Keratinocyte (primary cell): ENCODE results near the gene SLC27A5. TPM values are rescaled to one million over a fixed set of nuclear protein-coding genes. Genes with fewer than 3 reads are reported as not detected.

Experiments
- DNase-seq: peaks from one replicate; pipeline ENCODE4 v3.0.0-alpha.2; 2011; ENCODE audit warnings: low read depth, missing footprints, low spot score
- FAIRE-seq: peaks from 2 replicates; lab custom pipeline; 2011; peaks lifted over from hg19 to GRCh38; lab: Jason Lieb, UNC
- H2AFZ ChIP-seq: 2 replicates; pipeline ENCODE4 v1.6.0; 2012; ENCODE audit warnings: low read length, control low read depth, inconsistent platforms; ENCODE audit not compliant: control insufficient read depth
- H3K27ac ChIP-seq: 2 replicates; pipeline ENCODE4 v1.5.1; 2011; ENCODE audit warnings: low read length; ENCODE audit not compliant: control insufficient read depth, insufficient read depth
- H3K27me3 ChIP-seq: 3 replicates; pipeline ENCODE4 v1.6.0; 2011; ENCODE audit warnings: low read length; ENCODE audit not compliant: control insufficient read depth, insufficient read depth; ENCODE audit errors: extremely low read depth
- H3K36me3 ChIP-seq, 2 experiments: 2 replicates in 1 of 2; 3 replicates in 1 of 2; pipeline ENCODE4 v1.5.1; 2011; ENCODE audit warnings: low read length in 2 of 2, mild to moderate bottlenecking in 1 of 2; ENCODE audit not compliant: control insufficient read depth in 2 of 2, insufficient read depth in 2 of 2; ENCODE audit errors: extremely low read depth in 1 of 2
- H3K4me1 ChIP-seq: 3 replicates; pipeline ENCODE4 v1.5.1; 2011; ENCODE audit warnings: low read length; ENCODE audit not compliant: control insufficient read depth, insufficient read depth; ENCODE audit errors: extremely low read depth
- H3K4me2 ChIP-seq: 3 replicates; pipeline ENCODE4 v1.6.0; 2011; ENCODE audit warnings: low read depth, low read length; ENCODE audit not compliant: control insufficient read depth, insufficient read depth; ENCODE audit errors: extremely low read depth
- H3K4me3 ChIP-seq, 3 experiments: fragments of 200-600 bp in 1 of 3; sonication (generic) in 1 of 3; 2 replicates in 2 of 3; 3 replicates in 1 of 3; pipeline ENCODE4 v1.5.1; 2011 to 2016; ENCODE audit warnings: low read length in 3 of 3, mild to moderate bottlenecking in 3 of 3, control low read depth in 2 of 3, inconsistent platforms in 1 of 3, low read depth in 1 of 3, mixed read lengths in 1 of 3, mixed run types in 1 of 3, moderate library complexity in 1 of 3; ENCODE audit not compliant: control insufficient read depth in 2 of 3, insufficient read depth in 2 of 3; ENCODE audit errors: extremely low read depth in 1 of 3
- H3K79me2 ChIP-seq: 2 replicates; pipeline ENCODE4 v1.6.0; 2012; ENCODE audit warnings: low read length; ENCODE audit not compliant: control insufficient read depth, insufficient read depth
- H3K9ac ChIP-seq: 3 replicates; pipeline ENCODE4 v1.6.0; 2011; ENCODE audit warnings: low read length; ENCODE audit not compliant: control insufficient read depth, insufficient read depth; ENCODE audit errors: extremely low read depth
- H3K9me1 ChIP-seq: 3 replicates; pipeline ENCODE4 v1.6.0; 2011; ENCODE audit warnings: low read length; ENCODE audit not compliant: control insufficient read depth, insufficient read depth; ENCODE audit errors: extremely low read depth
- H3K9me3 ChIP-seq: 2 replicates; pipeline ENCODE4 v1.5.1; 2012; ENCODE audit warnings: low read depth, low read length; ENCODE audit not compliant: control insufficient read depth
- H4K20me1 ChIP-seq: 3 replicates; pipeline ENCODE4 v1.6.0; 2011; ENCODE audit warnings: low read length; ENCODE audit not compliant: control insufficient read depth, insufficient read depth; ENCODE audit errors: extremely low read depth
- EZH2 ChIP-seq: IDR thresholded peaks from one replicate; pipeline ENCODE4 v1.6.1; 2012; ENCODE audit warnings: inconsistent platforms, mild to moderate bottlenecking, low read length, moderate library complexity
- dilution Hi-C: fragments of 300-500 bp; cut with MboI; formaldehyde crosslinking; loops from one replicate; pipeline ENCODE4 v1.7.0; 2020; ENCODE audit warnings: low sequenced_read_pairs; ENCODE audit not compliant: extremely low pct_ligation_motif_present
- polyA plus RNA-seq, 5 experiments: library from polyadenylated mRNA; depleted of rRNA in 3 of 5; stranded (reverse) in 3 of 5; stranded (forward) in 1 of 5; unstranded in 1 of 5; fragments of >200 nt; gene quantifications; 1 replicate in 1 of 5; 2 replicates in 3 of 5; 3 replicates in 1 of 5; pipeline versions ENCODE4 v1.2.1 to v1.2.3, GENCODE V29; 2011 to 2012; ENCODE audit warnings: missing spikeins in 2 of 5, low read depth in 1 of 5, low replicate concordance in 1 of 5
- TF ChIP-seq, protein P1 (sequence below), 3 experiments: IDR thresholded peaks in 1 of 3; conservative IDR thresholded peaks in 1 of 3; optimal IDR thresholded peaks in 1 of 3; 2 replicates in 2 of 3; 3 replicates in 1 of 3; pipeline versions ENCODE3 to v1.5.1; 2011; ENCODE audit warnings: low read length in 3 of 3, mild to moderate bottlenecking in 3 of 3, moderate library complexity in 2 of 3, control low read depth in 1 of 3, inconsistent platforms in 1 of 3; ENCODE audit not compliant: insufficient read depth in 2 of 3; ENCODE audit errors: extremely low read depth in 1 of 3

SLC27A5 gene
- polyA plus RNA-seq, 1 donor (not counting 4 experiments of a cell fraction or from before 2014, with no cell fraction given): 13.4 TPM

DNA sequence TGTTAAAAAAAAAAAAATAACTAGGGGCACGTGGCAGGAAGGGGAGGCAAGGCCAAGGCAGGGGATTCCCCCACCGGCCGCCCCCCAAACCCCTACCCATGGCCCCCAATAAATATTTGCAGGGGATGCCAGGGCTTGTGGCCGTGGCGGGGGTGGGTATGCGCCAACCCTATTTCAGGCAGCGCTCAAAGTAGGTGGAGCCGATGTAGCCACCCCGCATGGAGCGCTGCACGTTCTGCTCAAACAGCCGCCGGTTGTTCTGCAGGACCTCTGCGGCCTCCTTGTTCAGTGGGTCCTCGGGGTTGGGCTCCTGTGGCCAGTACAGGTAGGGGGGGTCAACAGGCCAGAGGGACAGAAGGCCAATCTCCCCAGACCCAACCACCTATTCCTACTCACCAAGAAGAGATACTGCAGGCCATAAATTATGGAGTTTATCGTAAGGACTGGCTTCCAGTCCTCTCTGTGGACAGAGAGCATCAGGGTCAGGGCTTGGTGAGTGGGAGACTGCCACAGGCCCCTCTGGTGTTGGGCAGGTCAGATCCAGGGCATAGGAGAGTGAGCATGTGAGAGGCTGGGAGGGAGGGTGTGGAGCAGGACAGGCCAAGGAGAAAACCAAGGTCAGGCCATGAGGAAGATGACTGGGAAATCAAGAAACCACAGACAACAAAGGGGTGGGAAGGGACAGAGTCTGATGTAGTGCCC is 44.3 kb upstream of the SLC27A5 start:
- no peak for DNase-seq
- H3K36me3 ChIP-seq: peaks cover 24 to 27% of the 10 kb centered on the region in 2 experiments

DNA sequence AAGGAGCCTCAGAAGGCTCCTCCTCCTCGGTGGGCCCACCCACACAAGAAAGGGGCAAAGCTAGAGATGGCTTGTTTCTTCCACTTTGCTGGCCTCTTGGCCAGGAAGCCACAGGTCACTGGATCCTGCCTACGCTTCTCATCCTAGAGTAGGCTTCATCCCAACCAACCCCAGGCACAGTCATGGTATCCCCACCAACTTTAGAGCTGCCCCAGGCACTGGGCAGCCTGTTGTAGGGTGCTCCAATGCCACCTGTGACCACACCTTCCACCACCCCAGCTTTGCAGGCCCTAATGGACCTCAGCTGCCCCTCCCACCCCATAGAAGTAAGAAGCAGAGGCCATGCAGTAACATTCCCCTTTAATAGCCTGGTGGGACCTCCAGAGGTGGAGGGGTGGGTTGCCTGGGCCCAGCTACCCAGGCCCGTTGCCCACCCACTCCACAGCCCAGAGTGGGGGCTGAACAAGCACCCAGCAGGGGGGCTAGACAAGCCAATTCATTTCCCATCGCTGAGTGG is 43.6 kb upstream of the SLC27A5 start:
- H3K4me3 ChIP-seq: peak overlapping the region; percentile 67 to 92 (median 89)
- peak overlapping the region; percentile 91 for H3K9ac ChIP-seq
- H2AFZ ChIP-seq: peak overlapping the region; percentile 79
- H3K9me1 ChIP-seq: no peaks in the 10 kb centered on the region
- DNase-seq (no peak), FAIRE-seq (no peak)
- H3K9me3 ChIP-seq: no peaks in the 10 kb centered on the region
- dilution Hi-C loops: no loop called here
- peak overlapping the region; percentile 97 for H3K4me2 ChIP-seq
- TF ChIP-seq, protein P1, sequence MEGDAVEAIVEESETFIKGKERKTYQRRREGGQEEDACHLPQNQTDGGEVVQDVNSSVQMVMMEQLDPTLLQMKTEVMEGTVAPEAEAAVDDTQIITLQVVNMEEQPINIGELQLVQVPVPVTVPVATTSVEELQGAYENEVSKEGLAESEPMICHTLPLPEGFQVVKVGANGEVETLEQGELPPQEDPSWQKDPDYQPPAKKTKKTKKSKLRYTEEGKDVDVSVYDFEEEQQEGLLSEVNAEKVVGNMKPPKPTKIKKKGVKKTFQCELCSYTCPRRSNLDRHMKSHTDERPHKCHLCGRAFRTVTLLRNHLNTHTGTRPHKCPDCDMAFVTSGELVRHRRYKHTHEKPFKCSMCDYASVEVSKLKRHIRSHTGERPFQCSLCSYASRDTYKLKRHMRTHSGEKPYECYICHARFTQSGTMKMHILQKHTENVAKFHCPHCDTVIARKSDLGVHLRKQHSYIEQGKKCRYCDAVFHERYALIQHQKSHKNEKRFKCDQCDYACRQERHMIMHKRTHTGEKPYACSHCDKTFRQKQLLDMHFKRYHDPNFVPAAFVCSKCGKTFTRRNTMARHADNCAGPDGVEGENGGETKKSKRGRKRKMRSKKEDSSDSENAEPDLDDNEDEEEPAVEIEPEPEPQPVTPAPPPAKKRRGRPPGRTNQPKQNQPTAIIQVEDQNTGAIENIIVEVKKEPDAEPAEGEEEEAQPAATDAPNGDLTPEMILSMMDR (optimal IDR thresholded peaks at IDR 0.05 in 1 of 3, IDR thresholded peaks at IDR 0.05 in 1 of 3, conservative IDR thresholded peaks at IDR 0.05 in 1 of 3; ENCODE audit: extremely low read depth in 1 of 3, insufficient read depth in 2 of 3, low read length in 3 of 3): no peak
- TF ChIP-seq EZH2: no peak
- H3K36me3 ChIP-seq: peaks cover 28 to 33% of the 10 kb centered on the region in 2 experiments
- H3K4me1 ChIP-seq: peaks cover 34% of the 10 kb centered on the region
- peaks cover 47% of the 10 kb centered on the region for H3K79me2 ChIP-seq
- H3K27ac ChIP-seq: peak overlapping the region; percentile 86
- no peaks in the 10 kb centered on the region for H3K27me3 ChIP-seq
- H4K20me1 ChIP-seq: peaks cover 5% of the 10 kb centered on the region

More for the DNA sequence above, 44.3 kb upstream of the SLC27A5 start:
- H3K79me2 ChIP-seq: peaks cover 43% of the 10 kb centered on the region
- H3K4me3 ChIP-seq: no peak overlapping the region
- no peak for TF ChIP-seq EZH2
- TF ChIP-seq, protein P1 (optimal IDR thresholded peaks at IDR 0.05 in 1 of 3, IDR thresholded peaks at IDR 0.05 in 1 of 3, conservative IDR thresholded peaks at IDR 0.05 in 1 of 3; ENCODE audit: extremely low read depth in 1 of 3, insufficient read depth in 2 of 3, low read length in 3 of 3): no peak
- no peak overlapping the region for H2AFZ ChIP-seq
- H3K27me3 ChIP-seq: no peaks in the 10 kb centered on the region
- no peaks in the 10 kb centered on the region for H3K9me3 ChIP-seq
- no peaks in the 10 kb centered on the region for H3K9me1 ChIP-seq
- no peak for FAIRE-seq
- H3K27ac ChIP-seq: no peak overlapping the region
- no peak overlapping the region for H3K4me2 ChIP-seq
- no peak overlapping the region for H3K9ac ChIP-seq
- H3K4me1 ChIP-seq: peaks cover 34% of the 10 kb centered on the region
- peaks cover 2% of the 10 kb centered on the region for H4K20me1 ChIP-seq
- dilution Hi-C loops: no loop called here
